K562 (cell line): ENCODE data around the gene YLPM1. TPM values are rescaled to one million over a fixed set of nuclear protein-coding genes. Genes with fewer than 3 reads are reported as not detected.

ENCODE experiments used
- ATAC-seq: fragments of 200-7000 bp; cut with Tn5 transposase; 3 replicates; pipeline ENCODE4 v1.9.1; 2020; ENCODE audit warnings: moderate library complexity
- BruUV-seq: library from RNA; stranded (reverse); fragments of 400-500 nt; replicated peaks from 2 replicates; lab custom pipeline; 2021; lab: Mats Ljungman, UMichigan
- CTCF ChIA-PET: fragments of 300-600 bp; formaldehyde crosslinking; extraction: SDS; loops from one replicate; lab custom pipeline; 2021; ENCODE audit warnings: low intra/inter-chr PET ratio; lab: Yijun Ruan, JAX
- POLR2A ChIA-PET: fragments of 300-600, 350-650 bp; sonication (Branson Sonifier 250); formaldehyde crosslinking; extraction: SDS; loops from one replicate; lab custom pipeline; 2021; ENCODE audit warnings: antibody characterized with exemption, inconsistent platforms; lab: Yijun Ruan, JAX
- DNase-seq, 4 experiments: peaks; one replicate each; pipeline versions ENCODE4 v3.0.0 to v3.0.0-alpha.2; 2011 to 2018; ENCODE audit warnings: low spot score in 3 of 4, mixed read lengths in 3 of 4; ENCODE audit errors: extremely low read depth in 1 of 4
- FAIRE-seq: peaks from 2 replicates; lab custom pipeline; 2011; peaks lifted over from hg19 to GRCh38; lab: Jason Lieb, UNC
- H2AFZ ChIP-seq: 2 replicates; pipeline ENCODE4 v1.6.0; 2011; ENCODE audit warnings: low read depth, low read length, control low read depth, inconsistent platforms
- H3K27ac ChIP-seq: fragments of 200-600 bp; 3 replicates; pipeline ENCODE4 v1.8.0; 2011; ENCODE audit warnings: low read depth, mild to moderate bottlenecking, control low read depth, inconsistent platforms, low read length, moderate library complexity, mixed read lengths; ENCODE audit errors: extremely low read depth
- H3K27me3 ChIP-seq, 2 experiments: fragments of 300-600 bp in 1 of 2; 2 replicates in 1 of 2; 3 replicates in 1 of 2; pipeline versions ENCODE4 v1.6.0 to v1.8.0; 2011; ENCODE audit warnings: inconsistent platforms in 2 of 2, low read length in 2 of 2, mild to moderate bottlenecking in 1 of 2, mixed read lengths in 1 of 2, moderate library complexity in 1 of 2; ENCODE audit not compliant: control insufficient read depth in 2 of 2, insufficient read depth in 2 of 2
- H3K36me3 ChIP-seq: fragments of 300-600 bp; 3 replicates; pipeline ENCODE4 v1.8.0; 2011; ENCODE audit warnings: mild to moderate bottlenecking, low read length, inconsistent platforms; ENCODE audit not compliant: control insufficient read depth, insufficient read depth
- H3K4me1 ChIP-seq, 2 experiments: fragments of 200-600 bp in 1 of 2; replicated peaks in 1 of 2; 2 replicates in 1 of 2; 3 replicates in 1 of 2; pipeline versions ENCODE4 v1.5.1 to v1.8.0; 2011; ENCODE audit warnings: inconsistent platforms in 2 of 2, low read length in 2 of 2, mild to moderate bottlenecking in 1 of 2, mixed read lengths in 1 of 2, moderate library complexity in 1 of 2; ENCODE audit not compliant: control insufficient read depth in 2 of 2, insufficient read depth in 2 of 2
- H3K4me2 ChIP-seq: 2 replicates; pipeline ENCODE4 v1.6.1; 2011; ENCODE audit warnings: low read length, control low read depth, inconsistent platforms, mixed read lengths; ENCODE audit not compliant: insufficient read depth
- H3K4me3 ChIP-seq: fragments of 200-600 bp; sonication (generic), shearing (Covaris generic); 2 replicates; pipeline ENCODE4 v1.5.1; 2016; ENCODE audit warnings: control low read depth, inconsistent platforms
- H3K79me2 ChIP-seq: fragments of 200-600 bp; 3 replicates; pipeline ENCODE4 v1.8.0; 2011; ENCODE audit warnings: low read length, inconsistent platforms; ENCODE audit not compliant: control insufficient read depth, insufficient read depth
- H3K9ac ChIP-seq, 2 experiments: 2 replicates each; pipeline versions ENCODE4 v1.6.0 to v1.6.1; 2011; ENCODE audit warnings: low read depth in 2 of 2, low read length in 2 of 2, control low read depth in 1 of 2, inconsistent platforms in 1 of 2, mild to moderate bottlenecking in 1 of 2, mixed read lengths in 1 of 2; ENCODE audit not compliant: insufficient read depth in 1 of 2
- H3K9me1 ChIP-seq: one replicate; pipeline ENCODE4 v1.6.0; 2011; ENCODE audit warnings: inconsistent platforms, mild to moderate bottlenecking, low read length, moderate library complexity; ENCODE audit not compliant: control insufficient read depth, insufficient read depth
- H3K9me3 ChIP-seq: replicated peaks from 2 replicates; pipeline ENCODE4 v1.5.1; 2011; ENCODE audit warnings: low read depth, low read length, inconsistent platforms; ENCODE audit not compliant: control insufficient read depth, insufficient read depth
- H4K20me1 ChIP-seq: replicated peaks from 2 replicates; pipeline ENCODE4 v1.6.1; 2011; ENCODE audit warnings: low read length, inconsistent platforms, mixed read lengths; ENCODE audit not compliant: control insufficient read depth, insufficient read depth
- ETV6 ChIP-seq, 3 experiments: fragments of 150-350 bp in 1 of 3; sonication (generic) in 1 of 3; formaldehyde crosslinking in 1 of 3; IDR thresholded peaks; 2 replicates each; pipeline versions ENCODE4 v1.6.1 to v1.8.0; 2014 to 2022; ENCODE audit warnings: borderline replicate concordance in 2 of 3, low read depth in 2 of 3, antibody characterized with exemption in 1 of 3, low read length in 1 of 3, mild to moderate bottlenecking in 1 of 3, missing genetic modification reagents in 1 of 3
- HNRNPH1 ChIP-seq: fragments of 200-400 bp; formaldehyde crosslinking; optimal IDR thresholded peaks from 2 replicates; pipeline ENCODE3; 2017; ENCODE audit warnings: low read depth, mild to moderate bottlenecking, low read length, moderate library complexity
- MEF2D ChIP-seq: conservative IDR thresholded peaks from 2 replicates; pipeline ENCODE4 v1.6.1; 2016; ENCODE audit warnings: low read depth, missing genetic modification characterization, missing compliant biosample characterization
- NFIC ChIP-seq: fragments of 450-650 bp; IDR thresholded peaks from 2 replicates; pipeline ENCODE4 v1.6.1; 2017; ENCODE audit warnings: mild to moderate bottlenecking, inconsistent platforms
- SAFB2 ChIP-seq: fragments of 200-400 bp; formaldehyde crosslinking; IDR thresholded peaks from 2 replicates; pipeline ENCODE4 v1.6.1; 2018; ENCODE audit warnings: borderline replicate concordance, low read length, low read depth, moderate library complexity; ENCODE audit not compliant: severe bottlenecking
- XRCC3 ChIP-seq: fragments of 450-650 bp; IDR thresholded peaks from 2 replicates; pipeline ENCODE4 v1.6.1; 2017; ENCODE audit warnings: mild to moderate bottlenecking, moderate library complexity
- WGBS: fragments of 100-300 bp; shearing (Covaris generic); methylation state at CpG from one replicate; pipeline ENCODE4 v1.1.6; 2016; ENCODE audit warnings: low coverage, mixed read lengths; ENCODE audit not compliant: insufficient coverage; ENCODE audit errors: missing lambda C conversion rate; 5-methylcytosine and 5-hydroxymethylcytosine counted together
- in situ Hi-C: fragments of 300-500 bp; cut with MboI; formaldehyde crosslinking; loops from 4 replicates; pipeline ENCODE4 v1.15.0; 2018; ENCODE audit warnings: inconsistent platforms, mixed read lengths
- intact Hi-C: fragments of 100-400 bp; cut with micrococcal nuclease; formaldehyde crosslinking; loops from 2 replicates; pipeline ENCODE4 v1.14.2; 2022
- polyA plus RNA-seq, 8 experiments: library from polyadenylated mRNA; depleted of rRNA in 4 of 8; stranded (reverse) in 5 of 8; unstranded in 3 of 8; fragments of >200 nt; fragmentation: Nextera tagmentation in 2 of 8; fragmentation: Illumina TruSeq in 1 of 8; extraction: Ambion mirVana in 2 of 8; extraction: Trizol in 1 of 8; gene quantifications; 2 replicates each; pipeline versions ENCODE4 v1.2.1 to v1.2.3, GENCODE V29; 2011 to 2014; ENCODE audit warnings: inconsistent platforms in 1 of 8, missing spikeins in 1 of 8
- total RNA-seq, 7 experiments: library from RNA; depleted of rRNA in 6 of 7; stranded (reverse); fragments of >200 nt in 6 of 7; fragmentation: Illumina TruSeq in 2 of 7; extraction: Trizol in 2 of 7; gene quantifications; 2 replicates each; pipeline versions ENCODE4 v1.2.1 to v1.2.3, GENCODE V29; 2011 to 2021; ENCODE audit warnings: low replicate concordance in 1 of 7
- TF ChIP-seq, protein P1 (sequence below): fragments of 450-650 bp; conservative IDR thresholded peaks from 2 replicates; pipeline ENCODE4 v1.6.1; 2016; ENCODE audit warnings: missing genetic modification characterization, low read depth, mild to moderate bottlenecking, control low read depth, missing compliant biosample characterization
- TF ChIP-seq, protein P2 (sequence below), 2 experiments: fragments of 200-800 bp in 1 of 2; sonication (Bioruptor generic) in 1 of 2; sonication (generic) in 1 of 2; formaldehyde crosslinking in 1 of 2; IDR thresholded peaks in 1 of 2; conservative IDR thresholded peaks in 1 of 2; 2 replicates each; pipeline versions ENCODE4 v1.5.0 to v1.6.1; 2016 to 2020; ENCODE audit warnings: missing compliant biosample characterization in 1 of 2, missing genetic modification characterization in 1 of 2, missing genetic modification reagents in 1 of 2

The YLPM1 gene
- total and polyA plus RNA-seq, 9 of the 15 experiments (the other 6 are each of a cell fraction or from before 2014, with no cell fraction given), result 7.2 to 32.7 (median 14.6) TPM

DNA sequence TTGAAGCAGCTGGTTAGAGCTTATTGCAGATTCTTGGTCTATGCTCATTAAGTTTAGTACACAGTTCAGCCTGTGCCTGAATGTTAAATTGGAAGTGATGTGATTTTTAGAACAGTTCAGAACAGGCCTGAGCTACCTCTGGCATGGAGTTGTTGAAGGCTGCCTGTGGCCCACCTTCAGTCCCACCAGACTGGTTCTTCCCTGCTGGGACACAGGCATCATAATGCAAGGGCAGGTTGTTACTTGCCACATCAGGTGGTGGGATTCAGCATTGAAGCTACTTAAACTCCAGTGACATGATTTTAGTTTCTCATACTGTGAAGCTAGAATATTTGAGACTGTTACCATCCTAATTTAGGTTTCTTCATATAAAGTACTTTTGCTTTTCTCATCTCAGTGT lies 63.5 kb downstream of the YLPM1 start:
- TF ChIP-seq NFIC, result no peak
- no peak for TF ChIP-seq HNRNPH1
- TF ChIP-seq, protein P1, sequence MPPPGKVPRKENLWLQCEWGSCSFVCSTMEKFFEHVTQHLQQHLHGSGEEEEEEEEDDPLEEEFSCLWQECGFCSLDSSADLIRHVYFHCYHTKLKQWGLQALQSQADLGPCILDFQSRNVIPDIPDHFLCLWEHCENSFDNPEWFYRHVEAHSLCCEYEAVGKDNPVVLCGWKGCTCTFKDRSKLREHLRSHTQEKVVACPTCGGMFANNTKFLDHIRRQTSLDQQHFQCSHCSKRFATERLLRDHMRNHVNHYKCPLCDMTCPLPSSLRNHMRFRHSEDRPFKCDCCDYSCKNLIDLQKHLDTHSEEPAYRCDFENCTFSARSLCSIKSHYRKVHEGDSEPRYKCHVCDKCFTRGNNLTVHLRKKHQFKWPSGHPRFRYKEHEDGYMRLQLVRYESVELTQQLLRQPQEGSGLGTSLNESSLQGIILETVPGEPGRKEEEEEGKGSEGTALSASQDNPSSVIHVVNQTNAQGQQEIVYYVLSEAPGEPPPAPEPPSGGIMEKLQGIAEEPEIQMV (tag), result no peak
- peaks cover 42% of the 10 kb centered on the region for H3K36me3 ChIP-seq
- no peaks in the 10 kb centered on the region for H3K27me3 ChIP-seq
- no peaks in the 10 kb centered on the region for H3K79me2 ChIP-seq
- no peak for FAIRE-seq
- H4K20me1 ChIP-seq, result no peaks in the 10 kb centered on the region
- ChIA-PET CTCF (no interaction called here), POLR2A (interaction anchor here (0.6 kb wide), 1 partner anchor 11 kb away, joined by 3 read pairs; no protein-coding TSS in a partner anchor)
- H3K9ac ChIP-seq, result no peak overlapping the region
- H2AFZ ChIP-seq, result no peak overlapping the region
- no peak for DNase-seq
- H3K4me1 ChIP-seq, result no peaks in the 10 kb centered on the region; a peak in 1 of 5 replicates
- no peak for ATAC-seq
- intact Hi-C loops (no loop called here), in situ Hi-C loops (no loop called here)
- BruUV-seq, result no TSS peak
- H3K4me3 ChIP-seq, result no peak overlapping the region
- no peak overlapping the region for H3K4me2 ChIP-seq
- H3K27ac ChIP-seq, result no peak overlapping the region
- no peaks in the 10 kb centered on the region for H3K9me3 ChIP-seq
- H3K9me1 ChIP-seq, result no peaks in the 10 kb centered on the region

DNA sequence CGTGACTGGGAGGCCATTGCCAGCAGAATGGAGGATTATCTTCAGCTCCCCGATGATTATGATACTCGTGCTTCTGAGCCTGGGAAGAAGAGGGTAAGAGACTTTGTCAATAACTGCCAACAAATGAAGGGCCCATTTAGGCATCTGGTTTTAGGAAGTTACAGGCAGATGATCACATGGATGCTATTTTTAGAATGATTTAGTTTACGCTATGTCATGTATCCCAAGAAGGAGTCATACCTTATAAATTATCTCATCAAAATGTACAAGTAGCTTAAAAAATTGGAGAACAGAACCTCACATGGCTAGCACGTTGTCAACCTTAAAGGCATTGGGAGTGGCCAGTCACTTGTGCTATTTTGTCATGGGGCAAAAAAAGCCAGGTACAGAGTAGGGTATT lies 66.1 kb downstream of the YLPM1 start:
- H3K4me1 ChIP-seq, result no peaks in the 10 kb centered on the region; a peak in 1 of 5 replicates
- ATAC-seq, result no peak
- in situ Hi-C loops, result no loop called here
- H3K36me3 ChIP-seq, result peaks cover 42% of the 10 kb centered on the region
- POLR2A ChIA-PET, result no interaction called here
- H3K9ac ChIP-seq, result no peak overlapping the region
- H3K27me3 ChIP-seq, result no peaks in the 10 kb centered on the region
- TF ChIP-seq, protein P2, sequence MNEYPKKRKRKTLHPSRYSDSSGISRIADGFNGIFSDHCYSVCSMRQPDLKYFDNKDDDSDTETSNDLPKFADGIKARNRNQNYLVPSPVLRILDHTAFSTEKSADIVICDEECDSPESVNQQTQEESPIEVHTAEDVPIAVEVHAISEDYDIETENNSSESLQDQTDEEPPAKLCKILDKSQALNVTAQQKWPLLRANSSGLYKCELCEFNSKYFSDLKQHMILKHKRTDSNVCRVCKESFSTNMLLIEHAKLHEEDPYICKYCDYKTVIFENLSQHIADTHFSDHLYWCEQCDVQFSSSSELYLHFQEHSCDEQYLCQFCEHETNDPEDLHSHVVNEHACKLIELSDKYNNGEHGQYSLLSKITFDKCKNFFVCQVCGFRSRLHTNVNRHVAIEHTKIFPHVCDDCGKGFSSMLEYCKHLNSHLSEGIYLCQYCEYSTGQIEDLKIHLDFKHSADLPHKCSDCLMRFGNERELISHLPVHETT (CRISPR knock-in tag; conservative IDR thresholded peaks at IDR 0.05 in 1 of 2, IDR thresholded peaks at IDR 0.05 in 1 of 2), result no peak
- TF ChIP-seq MEF2D (tag) (peak; percentile 57; the same call in 1 of the 2 replicates), SAFB2 (no peak), XRCC3 (no peak), ETV6 (IDR thresholded peaks at IDR 0.05; ENCODE audit: borderline replicate concordance in 1 of 2, low read depth in 2 of 2, low read length in 1 of 2) (no peak), ETV6 (CRISPR knock-in tag; IDR thresholded peaks at IDR 0.05; ENCODE audit: borderline replicate concordance) (no peak)
- TF ChIP-seq, all 486 proteins: peak for 1
- BruUV-seq, result no TSS peak
- Histone ChIP-seq H3K27ac (no peak overlapping the region), H4K20me1 (no peaks in the 10 kb centered on the region), H3K4me3 (no peak overlapping the region), H3K79me2 (no peaks in the 10 kb centered on the region), H3K4me2 (no peak overlapping the region), H3K9me1 (no peaks in the 10 kb centered on the region), H2AFZ (no peak overlapping the region), H3K9me3 (no peaks in the 10 kb centered on the region)
- 76% methylated on average over 4 of the region's 5 CpGs for WGBS
- FAIRE-seq, result no peak
- CTCF ChIA-PET, result no interaction called here
- intact Hi-C loops, result no loop called here
- no peak for DNase-seq
